Panc1 (cell line): ENCODE data around the gene SGMS1.

Experiments
- CTCF ChIP-seq: fragments of 450-650 bp; IDR thresholded peaks from 2 replicates; pipeline ENCODE4 v1.5.1; 2017; ENCODE audit warnings: mild to moderate bottlenecking
- POLR2AphosphoS5 ChIP-seq: IDR thresholded peaks from 2 replicates; pipeline ENCODE4 v1.6.1; 2012; ENCODE audit warnings: mild to moderate bottlenecking, low read depth, low read length, moderate library complexity
- REST ChIP-seq, 2 experiments: IDR thresholded peaks; 2 replicates each; pipeline ENCODE4 v1.6.1; 2011 to 2012; ENCODE audit warnings: low read depth in 2 of 2, control low read depth in 1 of 2, low read length in 1 of 2, mild to moderate bottlenecking in 1 of 2, moderate library complexity in 1 of 2; ENCODE audit not compliant: insufficient read depth in 1 of 2
- SIN3A ChIP-seq: IDR thresholded peaks from 2 replicates; pipeline ENCODE4 v1.6.1; 2012; ENCODE audit warnings: low read depth, mild to moderate bottlenecking, low read length, moderate library complexity, borderline replicate concordance; ENCODE audit not compliant: insufficient read depth
- TCF7L2 ChIP-seq: IDR thresholded peaks from 2 replicates; pipeline ENCODE4 v1.6.1; 2011; ENCODE audit warnings: mild to moderate bottlenecking, low read depth, low read length, inconsistent platforms

- TF ChIP-seq CTCF (peak; percentile 77), POLR2AphosphoS5 (no peak), REST (IDR thresholded peaks at IDR 0.05; ENCODE audit: insufficient read depth in 1 of 2, low read depth in 2 of 2, low read length in 1 of 2) (no peak), SIN3A (no peak), TCF7L2 (no peak)
These were observed 202.6 kb downstream of the SGMS1 start for GRCh38 chr10:50421026-50421719.
